Small intestine (tissue), 7 donors: Measurements from ENCODE around the gene ZFP30. TPM values are rescaled to one million over a fixed set of nuclear protein-coding genes. Genes with fewer than 3 reads are reported as not detected.
"Not testable (repeated sequence)": the region's sequence is repeated elsewhere in the genome, so short reads cannot be mapped to it uniquely, and the experiment has no call there.

Experiments
- DNase-seq, 2 donors: peaks; one replicate each; pipeline versions ENCODE4 v3.0.0 to v3.0.0-alpha.2; 2013
- FAIRE-seq: peaks from 2 replicates; lab custom pipeline; 2012; peaks lifted over from hg19 to GRCh38; lab: Jason Lieb, UNC
- H3K27ac ChIP-seq, 3 donors: one replicate each; pipeline ENCODE4 v1.5.1; 2013; ENCODE audit warnings: low read length in 2 of 3, mild to moderate bottlenecking in 2 of 3, control low read depth in 1 of 3, inconsistent platforms in 1 of 3, low read depth in 1 of 3, moderate library complexity in 1 of 3
- H3K27me3 ChIP-seq, 3 donors: one replicate each; pipeline ENCODE4 v1.6.1; 2013; ENCODE audit warnings: low read length in 3 of 3, inconsistent platforms in 1 of 3; ENCODE audit not compliant: control insufficient read depth in 3 of 3, insufficient read depth in 3 of 3
- H3K36me3 ChIP-seq, 3 donors: one replicate each; pipeline ENCODE4 v1.6.1; 2013; ENCODE audit warnings: low read length in 3 of 3, inconsistent platforms in 1 of 3, low read depth in 1 of 3, mild to moderate bottlenecking in 1 of 3, moderate library complexity in 1 of 3; ENCODE audit not compliant: control insufficient read depth in 3 of 3, insufficient read depth in 2 of 3
- H3K4me1 ChIP-seq, 3 donors: one replicate each; pipeline ENCODE4 v1.6.1; 2013; ENCODE audit warnings: low read length in 2 of 3, inconsistent platforms in 1 of 3, low read depth in 1 of 3, mild to moderate bottlenecking in 1 of 3, moderate library complexity in 1 of 3; ENCODE audit not compliant: control insufficient read depth in 3 of 3, insufficient read depth in 2 of 3
- H3K4me3 ChIP-seq, 3 donors: one replicate each; pipeline ENCODE4 v1.5.1; 2013; ENCODE audit warnings: low read length in 3 of 3, control low read depth in 1 of 3, inconsistent platforms in 1 of 3, low read depth in 1 of 3, mild to moderate bottlenecking in 1 of 3, moderate library complexity in 1 of 3
- H3K9me3 ChIP-seq, 2 donors: one replicate each; pipeline ENCODE4 v1.6.1; 2013; ENCODE audit warnings: low read depth in 1 of 2, low read length in 1 of 2; ENCODE audit not compliant: control insufficient read depth in 2 of 2, insufficient read depth in 1 of 2
- WGBS, 3 donors: extraction: QIAGEN DNeasy Blood & Tissue Kit; methylation state at CpG; one replicate each; pipeline ENCODE4 v1.1.7; 2013; 5-methylcytosine and 5-hydroxymethylcytosine counted together
- polyA plus RNA-seq, 4 donors: library from polyadenylated mRNA; stranded (reverse) in 3 of 4; unstranded in 1 of 4; fragments of 200-250 nt in 3 of 4; fragments of 120-200 nt in 1 of 4; gene quantifications; one replicate each; pipeline versions ENCODE4 v1.2.1 to v1.2.3, GENCODE V29; 2013
- donor health status: healthy with polysubstance abuse.
- donor health status: control.
- donor health status: control.
- donor health status: Bipolar disorder and iron deficiency.
- donor health status: healthy.

Gene ZFP30
- polyA plus RNA-seq, 4 donors = 0.27 to 16.1 (median 2.4) TPM

GRCh38 chr19:37669450-37669914 lies 14.2 kb upstream of the ZFP30 start:
- H3K36me3 ChIP-seq = no peaks in the 10 kb centered on the region
- DNase-seq = no peak
- H3K4me1 ChIP-seq = no peaks in the 10 kb centered on the region
- H3K27ac ChIP-seq = no peak overlapping the region
- WGBS, 3 donors = 92 to 95% (median 93%) methylated on average over 6 of the region's 6 CpGs
- H3K4me3 ChIP-seq = no peak overlapping the region
- no peak for FAIRE-seq
- H3K27me3 ChIP-seq = no peaks in the 10 kb centered on the region
- H3K9me3 ChIP-seq = peaks cover 0 to 13% of the 10 kb centered on the region in 2 donors

GRCh38 chr19:37657157-37657556 lies 1.9 kb upstream of the ZFP30 start:
- not testable (repeated sequence) for H3K27ac ChIP-seq, H3K27me3 ChIP-seq, H3K4me1 ChIP-seq, H3K9me3 ChIP-seq, FAIRE-seq, H3K36me3 ChIP-seq, H3K4me3 ChIP-seq, DNase-seq
- 96 to 100% (median 99%) methylated on average over 8 of the region's 8 CpGs for WGBS, 3 donors

- Histone ChIP-seq H3K36me3 (peaks cover 0 to 5% (median 0%) of the 10 kb centered on the region in 3 donors), H3K9me3 (no peaks in the 10 kb centered on the region), H3K4me3 (peak overlapping the region; percentile 52 to 76 (median 53)), H3K27ac (peak overlapping the region; percentile 33 to 95 (median 82)), H3K27me3 (no peaks in the 10 kb centered on the region), H3K4me1 (peaks cover 0 to 3% (median 0%) of the 10 kb centered on the region in 3 donors)
- FAIRE-seq = no peak
- peak; percentile 72 to 97 for DNase-seq
- WGBS, 3 donors = 1% methylated on average over 48 to 57 of the region's 57 CpGs
Observed at GRCh38 chr19:37655689-37656371, 565 bp upstream of the ZFP30 start.

- peak; percentile 51 to 69 for DNase-seq
- peaks cover 0 to 8% (median 0%) of the 10 kb centered on the region in 3 donors for H3K36me3 ChIP-seq
- FAIRE-seq = no peak
- H3K9me3 ChIP-seq = peaks cover 0 to 5% of the 10 kb centered on the region in 2 donors
- H3K4me1 ChIP-seq = peaks cover 0 to 3% (median 0%) of the 10 kb centered on the region in 3 donors
- WGBS, 3 donors = 0 to 1% (median 1%) methylated on average over 39 to 40 of the region's 40 CpGs
- peak overlapping the region; percentile 33 to 95 (median 82) for H3K27ac ChIP-seq
- H3K27me3 ChIP-seq = no peaks in the 10 kb centered on the region
- H3K4me3 ChIP-seq = peak overlapping the region; percentile 52 to 76 (median 53)
Observed at GRCh38 chr19:37654629-37655300, 500 bp downstream of the ZFP30 start.

DNA sequence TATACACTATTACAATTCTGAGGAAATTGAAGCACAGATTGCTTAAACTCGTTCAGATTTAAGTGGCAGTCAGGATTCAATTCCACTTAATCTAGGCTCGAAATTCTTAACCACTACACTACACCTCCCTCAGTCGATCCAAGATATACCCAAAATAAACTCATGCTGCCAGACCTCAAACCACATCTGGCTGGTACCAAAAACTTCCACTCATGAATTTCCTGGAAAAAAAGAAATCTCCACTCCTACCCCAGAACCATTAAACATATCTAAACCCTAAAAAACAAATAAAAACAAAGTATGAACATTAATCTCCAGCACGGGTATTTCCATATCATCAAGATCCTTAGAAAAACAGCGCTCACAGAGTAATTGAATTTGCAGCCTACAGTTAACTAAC lies 1.1 kb downstream of the ZFP30 start:
- H3K9me3 ChIP-seq = peaks cover 0 to 9% of the 10 kb centered on the region in 2 donors
- H3K4me3 ChIP-seq = peak overlapping the region in 2 of 3 donors; percentile 52 to 53
- H3K27ac ChIP-seq = peak overlapping the region in 2 of 3 donors; percentile 82 to 95
- DNase-seq (peak in 1 of 2 donors; percentile 21), FAIRE-seq (no peak)
- peaks cover 0 to 12% (median 0%) of the 10 kb centered on the region in 3 donors for H3K36me3 ChIP-seq
- no peaks in the 10 kb centered on the region for H3K27me3 ChIP-seq
- WGBS, 3 donors = 2 to 7% (median 4%) methylated on average over 5 of the region's 5 CpGs
- peaks cover 0 to 3% (median 0%) of the 10 kb centered on the region in 3 donors for H3K4me1 ChIP-seq

DNA sequence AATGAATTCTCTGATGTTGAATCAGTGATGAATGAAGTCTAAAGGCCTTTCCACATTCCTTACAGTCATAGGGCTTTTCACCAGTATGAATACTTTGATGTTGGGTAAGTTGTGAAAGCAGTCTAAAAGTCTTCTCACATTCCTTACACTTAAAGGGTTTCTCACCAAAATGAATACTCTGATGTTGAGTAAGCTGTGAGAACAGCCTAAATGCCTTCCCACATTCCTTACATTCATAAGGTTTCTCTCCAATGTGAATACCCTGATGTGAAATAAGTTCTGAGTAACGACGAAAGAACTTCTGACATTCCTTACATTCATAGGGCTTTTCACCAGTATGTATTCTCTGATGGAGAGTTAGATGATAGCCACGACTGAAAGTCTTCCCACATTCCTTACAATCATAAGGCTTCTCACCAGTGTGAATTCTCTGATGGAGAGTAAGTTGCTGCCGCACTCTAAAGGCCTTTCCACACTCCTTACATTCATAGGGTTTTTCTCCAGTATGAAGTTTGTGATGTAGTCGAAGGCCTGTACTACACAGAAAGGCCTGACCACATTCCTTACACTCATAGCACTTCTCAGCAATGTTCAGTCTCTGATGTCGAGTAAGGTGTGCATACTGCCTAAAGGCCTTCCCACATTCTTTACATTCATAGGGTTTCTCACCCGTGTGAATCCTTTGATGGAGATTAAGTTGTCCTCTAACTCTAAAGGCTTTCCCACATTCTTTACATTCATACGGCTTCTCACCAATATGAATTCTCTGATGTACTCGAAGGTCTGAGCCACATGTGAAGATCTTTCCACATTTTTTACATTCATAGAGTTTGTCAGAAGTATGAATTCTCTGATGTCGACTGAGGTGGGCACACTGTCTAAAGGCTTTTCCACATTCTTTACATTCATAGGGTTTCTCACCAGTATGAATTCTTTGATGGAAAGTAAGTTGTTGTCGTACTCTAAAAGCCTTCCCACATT lies 19.9 kb downstream of the ZFP30 start:
- Histone ChIP-seq H3K27ac (no peak overlapping the region), H3K4me1 (no peaks in the 10 kb centered on the region), H3K4me3 (no peak overlapping the region), H3K36me3 (peaks cover 5 to 9% (median 8%) of the 10 kb centered on the region in 3 donors), H3K27me3 (no peaks in the 10 kb centered on the region), H3K9me3 (peaks cover 3 to 39% of the 10 kb centered on the region in 2 donors)
- FAIRE-seq (no peak), DNase-seq (no peak)
- 95 to 97% (median 96%) methylated on average over 11 of the region's 11 CpGs for WGBS, 3 donors

- WGBS, 3 donors = 0 to 1% (median 0%) methylated on average over 20 of the region's 20 CpGs
- peaks cover 0 to 6% of the 10 kb centered on the region in 2 donors for H3K9me3 ChIP-seq
Observed at GRCh38 chr19:37594982-37595382, 60.3 kb downstream of the ZFP30 start.

More at GRCh38 chr19:37594982-37595382, 60.3 kb downstream of the ZFP30 start:
- no peaks in the 10 kb centered on the region for H3K27me3 ChIP-seq
- peaks cover 0 to 3% (median 2%) of the 10 kb centered on the region in 3 donors for H3K36me3 ChIP-seq
- DNase-seq = peak in 1 of 2 donors; percentile 72
- peaks cover 0 to 3% (median 2%) of the 10 kb centered on the region in 3 donors for H3K4me1 ChIP-seq
- peak overlapping the region; percentile 69 to 83 (median 75) for H3K4me3 ChIP-seq
- peak overlapping the region; percentile 63 to 99 (median 92) for H3K27ac ChIP-seq
- FAIRE-seq = no peak
